HG02870 (cell line): ENCODE data around the gene IRF2.

Experiments
- ATAC-seq: cut with Tn5 transposase; IDR thresholded peaks from one replicate; pipeline ENCODE4 v1.9.1; 2021; ENCODE audit warnings: mild to moderate bottlenecking, moderate library complexity; ENCODE audit not compliant: unreplicated experiment

The IRF2 gene

GRCh38 chr4:184433258-184433892, 41.0 kb downstream of the IRF2 start:
- ATAC-seq, result no peak

- no peak for ATAC-seq
Observed at GRCh38 chr4:184432127-184432922, 42.0 kb downstream of the IRF2 start.

DNA sequence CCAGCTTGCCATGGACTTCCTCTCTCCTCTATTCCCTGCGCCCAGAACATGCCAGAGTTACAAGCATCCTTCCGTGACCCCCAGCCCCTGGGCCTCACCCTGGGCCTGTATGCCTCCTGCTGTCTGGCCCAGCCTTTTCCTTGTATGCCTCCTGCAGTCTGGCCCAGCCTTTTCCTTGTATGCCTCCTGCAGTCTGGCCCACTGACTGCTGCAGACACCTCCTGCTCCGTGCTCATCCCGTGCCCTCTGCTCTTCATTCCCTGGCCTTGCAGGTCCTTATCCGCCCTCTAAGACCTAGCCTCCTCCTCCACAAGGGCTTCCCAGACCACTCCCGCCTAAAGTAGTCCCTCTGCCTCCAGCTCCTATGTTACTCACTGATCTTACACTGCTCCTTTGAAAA, 44.2 kb downstream of the IRF2 start:
- ATAC-seq, result no peak

DNA sequence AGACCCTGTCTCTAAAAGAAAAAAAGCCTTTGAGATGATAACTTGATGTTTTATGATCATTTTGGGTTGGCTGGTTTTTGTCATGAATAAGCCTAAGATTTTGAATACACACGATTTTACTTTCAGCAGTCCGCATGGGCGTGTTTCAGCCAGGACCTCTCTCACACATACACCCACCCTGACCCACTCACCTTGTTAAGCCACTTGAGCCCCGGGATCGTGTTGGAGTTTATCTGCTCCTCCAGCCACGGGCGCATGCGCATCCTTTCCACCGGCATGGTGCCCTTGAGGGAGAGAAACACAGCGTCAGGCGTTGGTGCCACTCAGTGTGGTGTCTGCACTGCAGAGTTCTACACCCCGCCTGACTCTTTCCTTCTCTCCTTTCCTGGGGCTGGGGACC, 45.6 kb downstream of the IRF2 start:
- no peak for ATAC-seq

DNA sequence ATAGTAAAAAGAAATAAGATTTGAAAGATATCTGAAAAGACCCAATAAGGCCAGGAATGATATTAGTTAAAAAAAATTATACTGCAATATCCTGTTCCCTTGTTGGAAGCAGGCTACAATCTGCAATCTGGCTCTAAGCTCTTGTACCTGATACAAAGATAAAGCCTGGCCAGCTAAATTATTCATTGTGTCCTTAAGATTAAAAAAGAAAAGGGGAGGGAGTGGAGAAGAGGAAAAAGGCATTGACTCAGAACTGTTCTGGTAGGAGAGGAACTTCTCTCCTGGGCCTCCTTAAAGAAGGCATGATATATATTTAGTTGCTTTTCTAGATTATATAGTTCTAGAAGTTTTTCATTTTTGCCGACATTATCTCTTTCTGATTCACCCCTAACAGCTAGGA, 46.7 kb downstream of the IRF2 start:
- no peak for ATAC-seq

- ATAC-seq, result no peak
Observed at GRCh38 chr4:184427093-184427492, 47.3 kb downstream of the IRF2 start.

DNA sequence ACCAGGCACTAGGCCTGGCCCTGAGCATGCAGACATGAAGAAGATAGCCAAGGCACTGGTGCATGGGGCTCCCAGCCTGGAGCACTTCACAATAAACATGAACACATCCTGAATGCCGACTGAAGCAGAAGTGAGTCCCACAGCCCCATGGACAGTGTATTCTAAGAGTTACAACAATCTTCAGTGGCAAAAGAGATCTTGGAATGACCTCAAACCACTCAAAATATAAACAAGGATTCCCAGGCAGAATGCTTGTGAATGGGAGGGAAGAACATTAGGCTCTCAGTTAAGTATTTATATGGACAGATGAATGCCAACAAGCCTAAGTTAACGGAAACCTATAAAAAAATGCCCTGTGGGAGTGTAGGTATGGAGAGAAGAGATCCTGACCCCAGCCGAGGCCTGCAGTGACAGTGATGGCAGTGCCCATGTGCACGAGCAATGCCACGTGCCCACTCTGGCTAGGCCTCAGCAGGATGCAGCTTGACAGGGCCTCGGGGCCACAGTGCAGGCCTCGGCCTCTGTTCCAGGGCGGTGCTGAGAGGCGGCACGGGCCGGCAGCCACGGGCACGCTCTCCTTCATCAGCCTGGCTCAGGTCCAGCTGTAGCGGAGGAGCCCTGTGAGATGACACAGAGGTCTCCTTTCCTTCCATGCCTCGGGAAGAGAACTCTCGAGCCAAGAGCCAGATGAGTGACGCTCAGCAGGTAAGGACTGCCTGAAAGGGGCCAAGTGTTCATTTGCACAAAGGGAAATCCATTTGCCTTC, 49.2 kb downstream of the IRF2 start:
- no peak for ATAC-seq

DNA sequence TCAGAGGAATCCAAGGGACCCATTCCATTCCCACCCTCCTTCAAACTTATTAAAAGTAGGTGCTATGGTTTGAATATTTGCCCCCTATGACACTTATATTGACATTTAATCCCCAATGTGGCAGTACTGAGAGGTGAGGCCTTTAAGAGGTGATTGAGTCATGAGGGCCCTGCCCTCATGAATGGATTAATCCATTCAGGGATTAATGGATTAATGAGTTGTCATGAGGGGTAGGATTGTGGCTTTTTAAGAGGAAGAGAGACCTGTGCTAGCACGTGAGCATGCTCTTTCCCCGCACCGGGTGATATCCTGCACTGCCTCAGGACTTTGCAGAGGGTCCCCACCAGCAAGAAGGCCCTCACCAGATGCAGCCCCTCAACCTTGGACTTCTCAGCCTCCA, 50.1 kb downstream of the IRF2 start:
- ATAC-seq, result no peak

DNA sequence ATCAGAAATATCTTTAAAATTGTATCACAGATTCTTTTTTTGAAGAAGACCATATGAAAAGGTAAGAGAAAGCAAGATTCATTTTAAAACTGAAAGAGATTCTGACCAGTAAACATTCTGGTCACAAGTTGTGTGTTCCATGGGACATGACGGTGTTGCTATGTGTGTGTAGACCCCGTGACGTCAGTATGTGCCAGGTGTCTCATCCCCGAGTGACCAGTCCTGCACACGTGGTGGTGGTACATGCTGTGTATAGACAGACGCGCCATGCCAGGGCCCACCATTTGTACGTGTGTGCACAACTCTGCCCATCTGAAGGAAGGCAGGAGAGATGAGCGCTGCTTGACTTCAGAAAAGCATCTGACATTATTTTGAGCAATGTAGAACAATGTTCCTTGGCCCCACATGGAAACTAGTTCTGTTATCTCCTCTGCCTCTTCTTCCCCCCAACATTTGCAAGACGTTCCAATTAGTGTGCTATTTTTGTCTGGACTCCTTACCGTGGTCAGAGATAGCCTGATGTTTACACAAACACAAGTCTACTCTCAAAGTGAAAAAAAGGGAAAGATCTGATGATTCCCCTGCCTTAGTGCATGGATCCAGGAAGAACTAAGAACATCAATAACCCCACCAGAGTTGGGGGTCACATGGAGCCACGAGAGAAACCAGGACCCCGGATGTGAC, 51.2 kb downstream of the IRF2 start:
- no peak for ATAC-seq

- no peak for ATAC-seq
Observed at GRCh38 chr4:184422378-184422777, 52.0 kb downstream of the IRF2 start.

GRCh38 chr4:184421533-184422155, 52.7 kb downstream of the IRF2 start:
- ATAC-seq, result no peak

DNA sequence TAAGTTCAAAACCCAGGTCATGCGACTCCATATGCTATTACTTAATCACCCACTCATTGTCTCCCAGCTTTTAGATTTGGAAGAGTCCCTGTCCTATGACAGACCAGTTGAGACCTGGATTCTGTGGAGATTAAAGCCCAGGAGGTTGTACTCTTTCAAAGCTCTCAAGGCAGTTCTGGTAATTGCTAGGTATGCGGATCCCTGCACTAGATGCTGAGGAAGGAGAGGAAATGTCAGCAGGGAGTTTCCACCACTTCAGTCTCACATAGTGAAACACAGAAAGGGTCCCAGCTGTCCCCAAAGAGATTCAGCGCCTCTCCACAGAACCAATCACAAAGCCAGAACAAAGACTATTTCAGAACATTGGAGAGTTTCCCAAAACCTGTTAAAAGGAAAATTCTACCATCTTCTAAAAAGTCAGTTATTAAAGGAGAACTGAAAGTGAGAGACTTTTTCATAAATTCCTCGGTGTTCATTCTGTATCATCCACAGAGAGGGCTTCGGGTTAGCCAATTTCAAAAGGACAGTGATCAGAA, 53.4 kb downstream of the IRF2 start:
- peak; percentile 54 for ATAC-seq

DNA sequence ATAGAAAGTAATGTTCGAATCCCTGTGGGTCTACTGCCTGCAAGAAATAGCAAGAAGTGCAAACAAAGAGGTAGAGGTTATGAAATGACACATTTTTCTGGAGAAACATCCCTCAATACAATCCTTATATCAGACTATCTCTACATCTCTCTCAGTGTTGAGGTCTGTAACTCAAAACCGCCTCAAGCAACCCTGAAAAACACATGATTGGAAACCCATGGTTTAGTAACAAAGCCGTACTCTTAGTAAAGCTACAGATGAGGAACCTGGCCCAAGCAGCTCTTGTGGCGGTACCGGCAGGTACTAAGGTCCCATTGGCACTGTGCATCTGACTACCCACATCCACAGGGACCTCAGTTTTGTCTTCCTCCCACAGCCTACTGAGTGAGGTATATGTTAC, 53.9 kb downstream of the IRF2 start:
- no peak for ATAC-seq

DNA sequence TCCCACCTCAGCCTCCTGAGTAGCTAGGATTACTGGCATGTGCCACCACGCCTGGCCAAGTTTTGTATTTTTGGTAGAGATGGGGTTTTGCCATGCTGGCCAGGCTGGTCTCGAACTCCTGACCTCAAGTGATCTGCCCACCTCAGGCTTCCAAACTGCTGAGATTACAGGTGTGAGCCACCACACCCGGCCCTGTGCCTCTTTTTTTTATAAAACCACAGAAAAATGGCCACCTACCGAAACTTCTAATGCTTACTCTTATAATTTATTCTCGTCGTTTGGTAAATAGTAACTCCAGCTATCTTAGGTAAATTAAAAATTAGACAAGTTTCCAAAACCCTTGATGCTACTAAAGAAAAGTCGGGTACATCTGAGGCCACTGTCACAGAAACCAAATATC, 54.4 kb downstream of the IRF2 start:
- ATAC-seq, result no peak

GRCh38 chr4:184417802-184418511, 56.4 kb downstream of the IRF2 start:
- ATAC-seq, result peak; percentile 54

DNA sequence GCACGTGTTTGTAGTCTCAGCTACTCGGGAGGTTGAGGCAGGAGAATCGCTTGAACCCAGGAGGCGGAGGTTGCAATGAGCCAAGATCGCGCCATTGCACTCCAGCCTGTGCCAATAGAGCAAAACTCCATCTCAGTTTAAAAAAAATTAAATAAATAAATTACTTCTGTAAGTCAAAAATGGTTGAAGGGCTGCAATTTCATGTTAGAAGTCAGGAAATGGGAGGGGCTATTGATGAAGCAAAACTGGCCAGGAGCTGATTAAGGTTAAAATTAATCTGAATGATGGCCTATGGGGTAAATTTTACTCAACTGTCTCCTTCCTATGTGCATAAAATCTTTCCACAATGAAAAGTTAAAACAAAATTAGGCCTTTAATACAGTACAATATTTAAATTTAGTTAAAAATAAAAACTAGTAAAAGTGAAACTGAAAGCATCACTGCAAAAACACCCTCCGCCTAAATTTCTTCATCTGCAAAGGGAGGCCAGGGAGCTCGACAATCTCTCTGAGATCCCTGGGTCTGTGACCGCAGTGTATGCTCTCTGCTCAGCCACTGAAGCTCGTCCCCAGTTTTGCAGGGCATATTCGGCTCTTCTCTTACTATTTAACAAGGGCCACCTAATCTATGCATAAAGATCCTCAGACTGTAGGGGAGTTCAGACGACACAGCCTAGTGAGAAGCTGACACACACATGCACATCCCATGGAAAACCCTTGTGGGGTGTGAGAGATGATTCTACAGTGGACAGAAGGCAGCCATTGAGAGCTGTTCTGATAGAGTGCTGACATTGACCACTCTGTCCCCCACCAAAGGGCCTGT, 57.2 kb downstream of the IRF2 start:
- ATAC-seq, result peak; percentile 29

- no peak for ATAC-seq
Observed at GRCh38 chr4:184415071-184415470, 59.3 kb downstream of the IRF2 start.

GRCh38 chr4:184413261-184414046, 60.9 kb downstream of the IRF2 start:
- no peak for ATAC-seq
